Colon (tissue), 2 donors: Measurements from ENCODE around the gene CDKN2AIPNL.
A peak's percentile ranks its signal among the peaks of the same experiment; 100 is the strongest.
"Not testable (repeated sequence)": the region's sequence is repeated elsewhere in the genome, so short reads cannot be mapped to it uniquely, and the experiment has no call there.

Experiments used
- FAIRE-seq: peaks from 2 replicates; lab custom pipeline; 2012; peaks lifted over from hg19 to GRCh38; lab: Jason Lieb, UNC
- donor health status: control.
- donor health status: control.

The CDKN2AIPNL gene

DNA sequence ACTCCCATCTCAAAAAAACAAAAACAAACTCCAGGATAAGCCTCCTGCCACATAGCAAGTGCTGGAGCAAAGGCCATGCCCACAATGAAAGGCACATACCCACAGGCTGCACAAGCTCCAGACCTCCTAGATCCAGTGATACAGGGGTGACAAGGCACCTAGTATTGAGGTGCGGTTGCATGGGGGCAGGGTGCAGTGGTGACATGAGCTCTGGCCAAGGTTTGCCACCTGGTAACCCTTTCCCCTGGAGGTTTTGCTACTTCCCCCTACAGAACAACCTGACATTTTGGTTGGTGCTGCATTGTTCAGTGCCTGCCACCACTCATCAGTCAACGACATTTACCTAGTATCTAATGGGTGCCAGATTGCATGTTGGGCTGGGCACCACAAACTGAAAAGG lies 14.5 kb downstream of the CDKN2AIPNL start:
- FAIRE-seq: no peak

DNA sequence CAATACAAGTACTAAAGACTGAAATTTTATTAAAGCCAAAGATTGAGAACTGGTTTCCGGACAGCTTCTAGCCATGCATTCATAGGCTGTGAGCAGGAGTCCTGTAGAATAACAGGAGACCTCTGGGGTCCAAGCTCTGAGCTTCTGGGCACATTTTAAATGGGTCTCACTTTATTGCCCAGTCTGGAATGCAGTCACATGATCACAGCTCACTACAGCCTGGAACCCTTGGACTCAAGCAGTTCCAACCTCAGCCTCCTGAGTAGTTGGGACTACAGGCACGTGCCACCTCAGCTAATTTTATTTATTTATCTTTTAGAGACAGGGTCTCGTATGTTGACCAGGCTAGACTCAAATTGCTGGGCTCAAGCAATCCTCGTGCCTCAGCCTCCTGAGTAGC lies 15.4 kb downstream of the CDKN2AIPNL start:
- no peak for FAIRE-seq

DNA sequence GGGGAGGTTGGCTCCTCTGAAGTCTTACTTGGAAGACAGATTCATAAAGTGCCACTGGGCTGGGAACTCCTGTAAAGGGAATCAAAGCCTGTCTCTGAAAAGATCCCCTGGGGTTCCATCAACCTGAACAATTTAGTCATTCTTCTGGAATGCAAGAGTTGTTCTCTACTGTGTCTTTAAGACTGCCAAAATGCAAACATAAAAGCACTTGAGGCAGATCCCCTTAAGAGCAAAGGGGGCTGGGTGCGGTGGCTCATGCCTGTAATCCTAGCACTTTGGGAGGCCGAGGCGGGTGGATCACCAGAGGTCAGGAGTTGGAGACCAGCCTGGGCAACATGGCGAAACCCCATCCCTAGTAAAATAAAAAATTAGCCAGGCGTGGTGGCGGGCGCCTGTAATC lies 16.7 kb downstream of the CDKN2AIPNL start:
- no peak for FAIRE-seq

DNA sequence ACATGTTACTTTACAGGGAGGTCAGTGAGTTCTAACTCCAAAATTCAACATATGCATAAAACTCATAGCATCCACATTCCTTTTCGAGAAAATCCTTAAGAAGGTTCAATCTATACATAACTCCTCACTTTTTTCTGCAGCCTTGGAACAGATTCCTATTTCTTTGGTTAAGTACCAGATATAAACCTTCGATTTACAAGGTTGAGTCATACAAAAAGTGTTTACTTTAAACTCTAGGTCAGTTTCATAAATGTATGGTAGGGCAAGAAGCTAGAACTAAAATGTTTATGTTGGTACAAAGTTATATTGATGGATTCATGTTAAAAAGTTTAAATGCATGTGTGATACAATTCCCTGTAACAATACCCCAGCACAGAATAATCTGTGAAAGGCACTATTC lies 19.4 kb downstream of the CDKN2AIPNL start:
- no peak for FAIRE-seq

DNA sequence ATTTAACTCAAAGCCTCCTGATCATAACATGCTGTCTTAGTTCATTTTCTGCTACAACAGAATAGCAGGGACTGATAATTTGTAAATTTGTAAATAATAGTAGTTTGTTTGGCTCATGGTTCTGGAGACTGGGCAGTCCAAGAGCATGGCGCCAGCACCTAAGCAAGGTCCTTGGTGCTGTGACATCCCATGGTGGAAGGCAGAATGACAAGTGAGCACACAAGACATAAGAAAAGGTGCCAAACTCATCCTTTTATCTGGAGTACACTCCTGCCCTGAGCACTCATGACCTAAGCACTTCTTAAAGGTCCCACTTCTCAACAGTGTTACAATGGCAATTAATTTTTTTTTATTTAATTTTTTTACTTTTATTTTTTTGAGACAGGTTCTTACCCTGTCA lies 24.2 kb downstream of the CDKN2AIPNL start:
- no peak for FAIRE-seq

DNA sequence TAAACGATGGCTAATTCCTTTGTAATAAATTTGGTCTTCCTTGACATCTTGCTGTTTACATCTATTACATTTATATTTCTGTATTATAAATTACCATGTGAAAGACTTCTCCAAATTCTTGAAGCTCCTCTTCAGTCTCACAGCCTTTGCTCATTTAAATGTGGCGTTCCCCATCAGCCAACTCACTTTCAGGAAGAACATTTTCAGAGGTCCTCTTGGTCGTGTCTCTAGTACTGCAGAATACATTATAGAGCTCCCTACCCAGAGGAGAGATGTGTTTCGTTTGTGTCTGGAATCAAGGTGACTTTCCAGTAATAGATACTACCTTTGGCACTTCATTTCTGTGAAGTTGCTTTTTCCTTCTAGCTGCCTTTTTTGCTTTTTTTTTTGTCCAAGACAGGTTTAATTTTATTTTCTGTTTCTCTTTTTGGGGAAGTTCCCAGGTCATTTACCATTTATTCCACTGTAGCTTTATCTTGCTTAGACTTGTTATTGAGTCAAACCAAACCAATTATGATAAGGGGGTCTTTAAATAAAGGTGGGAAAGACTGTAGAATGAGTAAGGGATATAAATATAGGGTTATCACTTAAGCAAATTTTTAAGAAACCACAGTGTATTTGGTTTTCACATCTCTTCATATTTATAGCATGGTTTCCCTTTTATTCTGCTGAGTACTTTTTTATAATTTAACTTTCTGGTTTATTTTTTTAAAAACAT lies 27.5 kb downstream of the CDKN2AIPNL start:
- no peak for FAIRE-seq

DNA sequence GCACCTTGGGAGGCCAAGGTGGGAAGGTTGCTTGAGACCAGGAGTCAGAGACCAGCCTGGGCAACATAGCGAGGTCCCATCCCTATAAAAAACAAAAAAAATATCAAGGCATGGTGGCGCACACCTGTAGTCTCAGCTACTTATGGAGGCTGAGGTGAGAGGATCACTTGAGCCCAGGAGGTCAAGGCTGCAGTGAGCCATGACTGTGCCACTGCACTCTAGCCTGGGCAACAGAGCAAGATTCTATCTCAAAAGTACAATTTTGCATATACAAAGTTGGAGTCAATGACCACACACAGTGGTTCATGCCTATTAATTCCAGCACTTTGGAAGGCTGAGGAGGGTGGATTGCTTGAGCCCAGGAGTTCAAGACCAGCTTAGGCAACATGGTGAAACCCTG lies 29.5 kb downstream of the CDKN2AIPNL start:
- not testable (repeated sequence) for FAIRE-seq

DNA sequence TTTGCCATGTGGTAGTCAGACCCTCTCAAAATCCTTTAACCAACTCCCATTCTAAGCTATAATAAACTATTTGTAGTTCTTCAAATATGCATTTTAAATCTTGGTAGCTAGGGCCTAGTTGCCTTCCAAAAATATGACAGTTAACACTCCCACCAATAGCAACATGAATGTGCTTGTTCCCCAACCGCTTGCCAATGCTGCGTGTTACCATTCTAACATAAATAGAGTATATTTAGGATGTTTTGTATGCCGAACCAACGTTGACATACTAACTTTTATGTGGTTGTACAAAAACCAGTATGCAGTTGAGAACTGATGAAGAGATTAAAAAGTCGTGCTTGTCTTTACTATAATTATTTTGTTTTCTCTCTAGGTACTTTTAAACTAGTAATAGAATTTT lies 31.3 kb downstream of the CDKN2AIPNL start:
- no peak for FAIRE-seq

DNA sequence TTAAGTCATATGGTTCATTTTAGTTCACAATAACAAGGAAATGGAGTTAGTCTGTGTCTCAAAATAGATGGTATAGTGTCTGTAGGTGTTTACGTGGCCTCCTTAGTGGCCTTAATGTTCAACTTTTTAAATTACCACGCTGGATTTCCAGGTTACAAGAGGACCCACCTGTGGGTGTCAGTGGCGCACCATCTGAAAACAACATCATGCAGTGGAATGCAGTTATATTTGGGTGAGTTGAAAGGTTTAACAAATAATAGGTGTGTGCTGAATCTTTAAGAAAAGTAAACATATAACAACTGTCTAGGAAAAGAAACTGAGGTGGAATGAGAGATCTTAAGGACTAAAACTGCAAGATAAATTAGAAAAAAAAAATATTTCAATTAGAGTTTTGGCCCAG lies 37.4 kb downstream of the CDKN2AIPNL start:
- FAIRE-seq: no peak

DNA sequence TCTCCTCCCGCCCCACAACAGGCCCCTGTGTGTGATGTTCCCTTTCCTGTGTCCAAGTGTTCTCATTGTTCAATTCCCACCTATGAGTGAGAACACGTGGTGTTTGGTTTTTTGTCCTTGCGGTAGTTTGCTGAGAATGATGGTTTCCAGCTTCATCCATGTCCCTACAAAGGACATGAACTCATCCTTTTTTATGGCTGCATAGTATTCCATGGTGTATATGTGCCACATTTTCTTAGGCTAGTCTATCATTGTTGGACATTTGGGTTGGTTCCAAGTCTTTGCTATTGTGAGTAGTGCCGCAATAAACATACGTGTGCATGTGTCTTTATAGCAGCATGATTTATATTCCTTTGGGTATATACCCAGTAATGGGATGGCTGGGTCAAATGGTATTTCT lies 38.0 kb downstream of the CDKN2AIPNL start:
- FAIRE-seq: not testable (repeated sequence)

DNA sequence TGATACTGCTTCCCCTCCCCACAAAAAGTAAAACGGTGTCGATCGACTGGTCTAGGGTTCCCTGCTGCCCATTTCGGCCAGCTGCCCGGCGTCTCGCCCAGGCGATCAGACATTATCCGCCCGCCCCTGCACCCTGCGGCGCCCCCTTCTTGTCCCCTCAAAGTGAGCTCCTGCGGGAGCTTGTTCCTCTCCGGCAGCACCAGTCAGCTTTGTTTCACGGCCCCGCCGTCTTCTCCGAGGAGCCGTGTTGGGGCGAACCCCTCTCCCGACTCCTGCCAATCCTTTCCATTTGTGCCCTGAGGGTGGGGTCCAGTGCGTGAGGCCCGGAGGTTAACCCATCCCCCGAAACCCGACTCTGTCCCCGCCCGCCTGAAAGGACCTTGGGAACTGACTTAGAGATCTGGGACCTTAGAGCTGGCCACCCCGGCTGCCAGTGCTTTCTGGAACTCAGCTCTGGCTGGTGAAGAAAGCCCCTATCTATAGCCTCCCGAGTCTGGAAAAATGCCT lies 39.8 kb downstream of the CDKN2AIPNL start:
- FAIRE-seq: no peak

DNA sequence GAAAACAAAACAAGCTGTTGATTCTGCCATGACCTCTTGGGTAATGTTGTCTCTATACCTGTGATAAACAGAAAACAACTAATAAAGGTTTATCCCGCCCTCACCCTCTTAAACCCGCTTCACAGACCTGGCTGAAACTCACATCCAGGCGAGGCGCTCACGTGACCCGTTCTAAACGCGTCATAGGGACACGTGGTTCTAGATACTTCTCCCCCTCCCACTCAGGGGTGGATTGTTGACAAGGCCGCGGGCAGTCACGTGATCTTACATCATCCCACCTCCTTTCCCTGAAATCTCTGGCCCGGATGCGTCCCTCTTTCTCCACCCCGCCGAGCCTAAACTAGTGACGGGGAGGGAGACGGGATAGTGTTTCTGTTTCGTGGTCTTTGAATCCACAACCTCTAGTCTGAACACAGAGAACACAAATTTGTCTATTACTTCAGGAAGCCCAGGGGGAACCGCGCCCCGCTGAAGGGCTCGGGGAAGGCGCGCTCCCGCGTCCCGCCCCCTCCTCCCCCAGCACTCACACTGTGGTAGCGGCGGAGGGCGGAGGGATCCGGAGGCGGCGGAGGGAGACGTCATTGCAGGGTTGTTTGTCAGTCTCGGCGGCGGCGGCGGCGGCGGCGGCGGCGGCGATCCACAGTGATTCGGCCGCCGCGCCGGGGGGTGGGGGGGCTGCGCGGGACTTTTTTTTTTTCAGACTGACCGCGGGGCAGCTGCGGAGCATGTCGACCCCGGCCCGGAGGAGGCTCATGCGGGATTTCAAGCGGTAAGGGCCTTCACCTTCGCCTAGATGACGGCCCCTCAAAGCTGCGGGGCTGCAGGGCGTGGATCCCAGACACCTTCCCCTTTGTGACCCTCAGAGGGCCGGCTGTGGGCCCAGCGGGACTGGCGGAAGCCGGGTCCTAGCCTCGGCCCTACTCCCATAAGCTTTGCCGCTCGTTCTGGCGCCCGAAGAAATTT lies 40.5 kb downstream of the CDKN2AIPNL start, which contains the start of gene UBE2B:
Gene UBE2B (plus strand): TSS at position 699 of the 963 bp plus-strand sequence. CDS start 27 bp downstream, at position 726.
- peak; percentile 90 for FAIRE-seq

DNA sequence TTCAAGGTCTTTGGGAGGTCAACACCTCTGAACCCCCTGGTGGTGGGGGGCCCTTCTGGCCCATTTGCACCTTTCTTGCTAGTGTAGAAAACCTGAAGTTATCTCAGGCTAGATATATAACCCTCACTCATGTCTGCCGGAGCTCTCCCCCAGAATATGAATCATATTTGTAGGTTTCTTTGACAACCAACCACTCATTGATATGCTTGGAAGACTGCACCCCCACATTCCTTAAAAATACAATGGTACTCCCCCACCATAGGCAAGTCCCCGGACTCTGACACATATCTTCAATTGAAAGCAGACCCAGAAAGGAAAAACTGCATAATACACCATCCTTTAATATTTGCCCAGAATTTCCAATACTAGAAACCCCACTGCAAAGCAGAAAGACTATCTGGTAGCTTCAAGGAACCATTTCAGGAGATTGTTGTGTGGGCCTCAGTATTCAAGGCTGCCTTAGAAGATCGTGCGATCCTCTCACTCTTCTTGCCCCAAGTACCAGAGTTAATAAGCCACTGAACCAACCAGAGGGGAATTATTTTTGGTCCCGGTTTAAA lies 41.3 kb downstream of the CDKN2AIPNL start:
- FAIRE-seq: no peak

DNA sequence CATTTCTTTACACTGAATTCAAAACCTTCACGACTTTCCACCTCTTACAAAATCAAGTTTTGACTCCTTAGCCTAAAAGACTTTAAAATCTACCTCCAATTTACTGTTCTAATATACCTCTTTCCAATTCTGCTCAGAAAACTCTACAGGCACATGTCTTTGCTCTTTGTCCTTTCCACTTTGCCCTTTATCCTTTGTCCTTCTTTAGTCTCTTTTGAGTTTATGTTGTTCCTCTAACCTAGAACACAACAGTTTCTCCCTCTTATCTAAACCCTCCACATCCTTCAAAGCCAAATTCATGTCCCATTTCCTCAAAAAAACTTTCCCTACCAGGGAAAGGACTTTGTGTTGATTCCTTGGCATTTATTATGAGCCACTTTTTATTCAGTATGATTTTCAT lies 46.1 kb downstream of the CDKN2AIPNL start:
- FAIRE-seq: no peak

DNA sequence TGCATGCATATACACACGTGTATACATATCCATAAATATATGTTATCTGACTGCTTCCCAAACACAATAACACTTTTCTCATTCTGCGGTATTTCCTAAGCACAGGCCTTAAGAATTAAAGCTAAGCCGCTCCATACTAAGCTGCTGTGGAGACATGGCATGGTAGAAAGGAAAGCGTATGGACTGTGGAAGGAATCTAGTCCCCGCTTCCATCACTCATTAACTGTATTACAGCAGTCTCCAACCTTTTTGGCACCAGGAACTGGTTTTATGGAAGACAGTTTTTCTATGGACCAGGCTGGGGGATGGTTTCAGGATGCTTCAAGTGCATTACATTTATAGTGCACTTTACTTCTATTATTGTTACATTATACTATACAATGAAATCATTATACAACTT lies 56.0 kb downstream of the CDKN2AIPNL start:
- FAIRE-seq: no peak
